Raji (cell line): ENCODE results near the gene CLDN20.

ENCODE experiments used
- POLR2A ChIP-seq: IDR thresholded peaks from 2 replicates; pipeline ENCODE4 v1.6.1; 2011; ENCODE audit warnings: low read depth, low read length, control low read depth; ENCODE audit not compliant: insufficient read depth

The CLDN20 gene

GRCh38 chr6:155313602-155314091 lies 49.8 kb downstream of the CLDN20 start:
- no peak for TF ChIP-seq POLR2A

- peak; percentile 87 for TF ChIP-seq POLR2A
Observed at GRCh38 chr6:155314092-155314772, 50.4 kb downstream of the CLDN20 start, which contains the start of gene TFB1M. TSS of gene TFB1M (minus strand) at chr6:155314484. CDS start at chr6:155314428, 56 bp downstream.

GRCh38 chr6:155314773-155315515 lies 51.1 kb downstream of the CLDN20 start:
- TF ChIP-seq POLR2A: peak; percentile 67; the same call in 1 of the 2 replicates

- TF ChIP-seq POLR2A: no peak
Observed at GRCh38 chr6:155315516-155315871, 51.7 kb downstream of the CLDN20 start.

GRCh38 chr6:155316419-155316818 lies 52.6 kb downstream of the CLDN20 start:
- TF ChIP-seq POLR2A: no peak

- TF ChIP-seq POLR2A: no peak
Observed at GRCh38 chr6:155317186-155317585, 53.4 kb downstream of the CLDN20 start.

GRCh38 chr6:155319902-155320301 lies 56.1 kb downstream of the CLDN20 start:
- TF ChIP-seq POLR2A: no peak

- TF ChIP-seq POLR2A: no peak
Observed at GRCh38 chr6:155324172-155324571, 60.4 kb downstream of the CLDN20 start.

GRCh38 chr6:155324993-155325392 lies 61.2 kb downstream of the CLDN20 start:
- TF ChIP-seq POLR2A: no peak

- TF ChIP-seq POLR2A: no peak
Observed at GRCh38 chr6:155325700-155326516, 62.1 kb downstream of the CLDN20 start.
